K562 (cell line): ENCODE measurements around the gene NAA50. TPM values are rescaled to one million over a fixed set of nuclear protein-coding genes. Genes with fewer than 3 reads are reported as not detected.
A peak's percentile ranks its signal among the peaks of the same experiment; 100 is the strongest.

Experiments used
- BCL6 ChIP-seq: fragments of 250-450 bp; sonication (Bioruptor Pico); IDR thresholded peaks from 2 replicates; pipeline ENCODE4 v1.4.0; 2020
- CEBPG ChIP-seq, 3 experiments: fragments of 200-800 bp in 1 of 3; sonication (Bioruptor generic) in 1 of 3; sonication (generic) in 1 of 3; formaldehyde crosslinking in 1 of 3; IDR thresholded peaks in 2 of 3; conservative IDR thresholded peaks in 1 of 3; 2 replicates each; pipeline versions ENCODE4 v1.6.1 to v1.8.0; 2016 to 2022; ENCODE audit warnings: missing compliant biosample characterization in 2 of 3, missing genetic modification characterization in 2 of 3, mild to moderate bottlenecking in 1 of 3, missing genetic modification reagents in 1 of 3
- FUS ChIP-seq: fragments of 200-400 bp; formaldehyde crosslinking; optimal IDR thresholded peaks from 2 replicates; pipeline ENCODE3; 2017; ENCODE audit warnings: low read depth, low read length
- GATAD2B ChIP-seq: fragments of 450-650 bp; IDR thresholded peaks from 2 replicates; pipeline ENCODE4 v1.6.1; 2017; ENCODE audit warnings: mild to moderate bottlenecking, borderline replicate concordance
- GTF2F1 ChIP-seq: IDR thresholded peaks from 2 replicates; pipeline ENCODE4 v1.6.1; 2011; ENCODE audit warnings: low read depth, low read length, improper control_type of control experiment
- IRF2 ChIP-seq: sonication (generic); formaldehyde crosslinking; IDR thresholded peaks from 2 replicates; pipeline ENCODE4 v1.8.1; 2022; ENCODE audit warnings: mild to moderate bottlenecking, missing genetic modification reagents
- JUND ChIP-seq, 2 experiments: IDR thresholded peaks; 2 replicates in 1 of 2; 3 replicates in 1 of 2; pipeline ENCODE4 v1.6.1; 2011; ENCODE audit warnings: borderline replicate concordance in 2 of 2, low read depth in 2 of 2, low read length in 2 of 2, improper control_type of control experiment in 1 of 2, missing biosample characterization in 1 of 2, missing genetic modification characterization in 1 of 2, missing genetic modification reagents in 1 of 2
- MBD2 ChIP-seq: sonication (generic); IDR thresholded peaks from 2 replicates; pipeline ENCODE4 v1.6.1; 2016; ENCODE audit warnings: low read depth, borderline replicate concordance
- NFIX ChIP-seq: fragments of 250-450 bp; sonication (Bioruptor Pico); IDR thresholded peaks from 2 replicates; pipeline ENCODE4 v1.4.0; 2020; ENCODE audit warnings: low read depth, mild to moderate bottlenecking, moderate library complexity
- NR2C2 ChIP-seq, 2 experiments: fragments of 200-800 bp in 1 of 2; sonication (Bioruptor generic) in 1 of 2; sonication (generic) in 1 of 2; formaldehyde crosslinking in 1 of 2; IDR thresholded peaks; 2 replicates each; pipeline versions ENCODE4 v1.6.1 to v1.8.0; 2016 to 2022; ENCODE audit warnings: mild to moderate bottlenecking in 1 of 2, missing compliant biosample characterization in 1 of 2, missing genetic modification characterization in 1 of 2, missing genetic modification reagents in 1 of 2
- PHB2 ChIP-seq: fragments of 450-650 bp; IDR thresholded peaks from 2 replicates; pipeline ENCODE4 v1.6.1; 2017; ENCODE audit warnings: low read depth
- STAT5A ChIP-seq: IDR thresholded peaks from 2 replicates; pipeline ENCODE4 v1.6.1; 2012; ENCODE audit warnings: low read length, inconsistent platforms, borderline replicate concordance
- TARDBP ChIP-seq: fragments of 450-650 bp; IDR thresholded peaks from 2 replicates; pipeline ENCODE4 v1.6.1; 2016
- ZNF436 ChIP-seq: fragments of 250-450, 450-650 bp; sonication (Bioruptor Pico); formaldehyde crosslinking; IDR thresholded peaks from 2 replicates; pipeline ENCODE4 v1.7.0; 2020; ENCODE audit warnings: mild to moderate bottlenecking
- polyA plus RNA-seq, 8 experiments: library from polyadenylated mRNA; depleted of rRNA in 4 of 8; stranded (reverse) in 5 of 8; unstranded in 3 of 8; fragments of >200 nt; fragmentation: Nextera tagmentation in 2 of 8; fragmentation: Illumina TruSeq in 1 of 8; extraction: Ambion mirVana in 2 of 8; extraction: Trizol in 1 of 8; gene quantifications; 2 replicates each; pipeline versions ENCODE4 v1.2.1 to v1.2.3, GENCODE V29; 2011 to 2014; ENCODE audit warnings: inconsistent platforms in 1 of 8, missing spikeins in 1 of 8
- total RNA-seq, 7 experiments: library from RNA; depleted of rRNA in 6 of 7; stranded (reverse); fragments of >200 nt in 6 of 7; fragmentation: Illumina TruSeq in 2 of 7; extraction: Trizol in 2 of 7; gene quantifications; 2 replicates each; pipeline versions ENCODE4 v1.2.1 to v1.2.3, GENCODE V29; 2011 to 2021; ENCODE audit warnings: low replicate concordance in 1 of 7
- TF ChIP-seq, protein P1 (sequence below): fragments of 250-450 bp; sonication (Bioruptor Pico); IDR thresholded peaks from 2 replicates; pipeline ENCODE4 v1.4.0; 2020
- TF ChIP-seq, protein P2 (sequence below): fragments of 250-450 bp; sonication (Bioruptor Pico); IDR thresholded peaks from 2 replicates; pipeline ENCODE4 v1.4.0; 2020; ENCODE audit warnings: mild to moderate bottlenecking, moderate library complexity
- TF ChIP-seq, protein P3 (sequence below), 3 experiments: fragments of 200-800 bp in 1 of 3; sonication (Bioruptor generic) in 1 of 3; sonication (generic) in 1 of 3; formaldehyde crosslinking in 1 of 3; IDR thresholded peaks; 2 replicates each; pipeline versions ENCODE4 v1.6.1 to v1.8.0; 2016 to 2022; ENCODE audit warnings: mild to moderate bottlenecking in 2 of 3, missing compliant biosample characterization in 2 of 3, missing genetic modification characterization in 2 of 3, missing genetic modification reagents in 1 of 3

Gene NAA50
- total and polyA plus RNA-seq, 9 of the 15 experiments (the other 6 are each of a cell fraction or from before 2014, with no cell fraction given): 40.0 to 301 (median 112) TPM

DNA sequence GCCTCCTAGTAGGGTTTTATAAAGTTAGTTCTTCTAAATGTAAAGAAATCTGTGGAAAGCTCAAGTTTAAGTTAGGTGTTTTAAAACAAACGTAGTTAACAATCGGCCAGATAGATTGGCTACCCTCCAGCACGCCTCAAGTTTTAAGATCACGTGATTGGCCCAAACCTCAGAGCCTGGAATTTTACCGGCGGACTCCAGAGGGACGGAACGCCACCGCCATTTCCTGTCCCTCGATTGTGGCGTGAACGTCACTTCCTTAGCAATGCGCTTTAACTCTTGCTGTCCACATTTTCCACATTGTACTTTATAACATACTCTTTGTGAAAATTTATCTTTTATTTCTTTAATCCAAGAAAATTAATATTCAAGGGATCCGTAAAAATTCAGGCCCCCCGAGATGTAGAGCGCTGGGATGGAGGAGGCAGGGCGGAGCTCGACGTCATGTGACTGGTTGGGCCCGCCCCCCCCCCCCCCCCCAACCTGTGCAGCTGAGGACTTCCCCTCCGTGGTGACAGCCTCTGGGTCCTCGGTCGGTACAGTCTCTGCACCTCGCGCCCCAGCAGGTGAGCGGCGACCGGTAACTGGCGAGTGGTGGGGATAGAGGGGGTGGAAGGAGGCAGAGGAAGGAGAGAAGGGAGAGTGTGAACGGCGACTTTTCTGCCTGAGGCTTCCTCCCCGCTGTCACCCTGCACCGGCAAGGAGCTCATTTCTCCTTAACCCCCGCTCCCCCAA, 666 bp upstream of the NAA50 start, which contains the start of gene ATP6V1A (continued):
- TF ChIP-seq FUS (no peak), BCL6 (CRISPR knock-in tag) (no peak), CEBPG (CRISPR knock-in tag; IDR thresholded peaks at IDR 0.05) (no peak), CEBPG (tag; conservative IDR thresholded peaks at IDR 0.05 in 1 of 2, IDR thresholded peaks at IDR 0.05 in 1 of 2) (no peak), JUND (IDR thresholded peaks at IDR 0.05; ENCODE audit: borderline replicate concordance, low read depth, low read length) (no peak), JUND (tag; IDR thresholded peaks at IDR 0.05; ENCODE audit: borderline replicate concordance, low read depth, low read length) (0 out of 3 replicates have a peak, but pooled peaks have one; percentile 49), GATAD2B (no peak), GTF2F1 (no peak), ZNF436 (CRISPR knock-in tag) (no peak), MBD2 (no peak), STAT5A (no peak), NFIX (CRISPR knock-in tag) (no peak), IRF2 (CRISPR knock-in tag) (no peak), NR2C2 (CRISPR knock-in tag; IDR thresholded peaks at IDR 0.05) (no peak), NR2C2 (tag; IDR thresholded peaks at IDR 0.05) (peak; percentile 46; the same call in 1 of the 2 replicates), TARDBP (no peak), PHB2 (no peak)
- TF ChIP-seq, protein P1, sequence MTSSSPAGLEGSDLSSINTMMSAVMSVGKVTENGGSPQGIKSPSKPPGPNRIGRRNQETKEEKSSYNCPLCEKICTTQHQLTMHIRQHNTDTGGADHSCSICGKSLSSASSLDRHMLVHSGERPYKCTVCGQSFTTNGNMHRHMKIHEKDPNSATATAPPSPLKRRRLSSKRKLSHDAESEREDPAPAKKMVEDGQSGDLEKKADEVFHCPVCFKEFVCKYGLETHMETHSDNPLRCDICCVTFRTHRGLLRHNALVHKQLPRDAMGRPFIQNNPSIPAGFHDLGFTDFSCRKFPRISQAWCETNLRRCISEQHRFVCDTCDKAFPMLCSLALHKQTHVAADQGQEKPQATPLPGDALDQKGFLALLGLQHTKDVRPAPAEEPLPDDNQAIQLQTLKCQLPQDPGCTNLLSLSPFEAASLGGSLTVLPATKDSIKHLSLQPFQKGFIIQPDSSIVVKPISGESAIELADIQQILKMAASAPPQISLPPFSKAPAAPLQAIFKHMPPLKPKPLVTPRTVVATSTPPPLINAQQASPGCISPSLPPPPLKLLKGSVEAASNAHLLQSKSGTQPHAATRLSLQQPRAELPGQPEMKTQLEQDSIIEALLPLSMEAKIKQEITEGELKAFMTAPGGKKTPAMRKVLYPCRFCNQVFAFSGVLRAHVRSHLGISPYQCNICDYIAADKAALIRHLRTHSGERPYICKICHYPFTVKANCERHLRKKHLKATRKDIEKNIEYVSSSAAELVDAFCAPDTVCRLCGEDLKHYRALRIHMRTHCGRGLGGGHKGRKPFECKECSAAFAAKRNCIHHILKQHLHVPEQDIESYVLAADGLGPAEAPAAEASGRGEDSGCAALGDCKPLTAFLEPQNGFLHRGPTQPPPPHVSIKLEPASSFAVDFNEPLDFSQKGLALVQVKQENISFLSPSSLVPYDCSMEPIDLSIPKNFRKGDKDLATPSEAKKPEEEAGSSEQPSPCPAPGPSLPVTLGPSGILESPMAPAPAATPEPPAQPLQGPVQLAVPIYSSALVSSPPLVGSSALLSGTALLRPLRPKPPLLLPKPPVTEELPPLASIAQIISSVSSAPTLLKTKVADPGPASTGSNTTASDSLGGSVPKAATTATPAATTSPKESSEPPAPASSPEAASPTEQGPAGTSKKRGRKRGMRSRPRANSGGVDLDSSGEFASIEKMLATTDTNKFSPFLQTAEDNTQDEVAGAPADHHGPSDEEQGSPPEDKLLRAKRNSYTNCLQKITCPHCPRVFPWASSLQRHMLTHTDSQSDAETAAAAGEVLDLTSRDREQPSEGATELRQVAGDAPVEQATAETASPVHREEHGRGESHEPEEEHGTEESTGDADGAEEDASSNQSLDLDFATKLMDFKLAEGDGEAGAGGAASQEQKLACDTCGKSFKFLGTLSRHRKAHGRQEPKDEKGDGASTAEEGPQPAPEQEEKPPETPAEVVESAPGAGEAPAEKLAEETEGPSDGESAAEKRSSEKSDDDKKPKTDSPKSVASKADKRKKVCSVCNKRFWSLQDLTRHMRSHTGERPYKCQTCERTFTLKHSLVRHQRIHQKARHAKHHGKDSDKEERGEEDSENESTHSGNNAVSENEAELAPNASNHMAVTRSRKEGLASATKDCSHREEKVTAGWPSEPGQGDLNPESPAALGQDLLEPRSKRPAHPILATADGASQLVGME (CRISPR knock-in tag): no peak
- TF ChIP-seq, protein P2, sequence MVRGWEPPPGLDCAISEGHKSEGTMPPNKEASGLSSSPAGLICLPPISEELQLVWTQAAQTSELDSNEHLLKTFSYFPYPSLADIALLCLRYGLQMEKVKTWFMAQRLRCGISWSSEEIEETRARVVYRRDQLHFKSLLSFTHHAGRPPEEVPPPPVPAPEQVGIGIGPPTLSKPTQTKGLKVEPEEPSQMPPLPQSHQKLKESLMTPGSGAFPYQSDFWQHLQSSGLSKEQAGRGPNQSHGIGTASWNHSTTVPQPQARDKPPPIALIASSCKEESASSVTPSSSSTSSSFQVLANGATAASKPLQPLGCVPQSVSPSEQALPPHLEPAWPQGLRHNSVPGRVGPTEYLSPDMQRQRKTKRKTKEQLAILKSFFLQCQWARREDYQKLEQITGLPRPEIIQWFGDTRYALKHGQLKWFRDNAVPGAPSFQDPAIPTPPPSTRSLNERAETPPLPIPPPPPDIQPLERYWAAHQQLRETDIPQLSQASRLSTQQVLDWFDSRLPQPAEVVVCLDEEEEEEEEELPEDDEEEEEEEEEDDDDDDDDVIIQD (CRISPR knock-in tag): no peak
- TF ChIP-seq, protein P3, sequence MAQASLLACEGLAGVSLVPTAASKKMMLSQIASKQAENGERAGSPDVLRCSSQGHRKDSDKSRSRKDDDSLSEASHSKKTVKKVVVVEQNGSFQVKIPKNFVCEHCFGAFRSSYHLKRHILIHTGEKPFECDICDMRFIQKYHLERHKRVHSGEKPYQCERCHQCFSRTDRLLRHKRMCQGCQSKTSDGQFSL (CRISPR knock-in tag; IDR thresholded peaks at IDR 0.05): peak; percentile 79; the same call in 1 of the 2 replicates
- TF ChIP-seq, protein P3 (tag; IDR thresholded peaks at IDR 0.05): peak in 1 of 2 experiments; percentile 94; a peak in 2 of 4 replicates
